HG02970 (cell line): ENCODE data around the gene OR1J1.

ENCODE experiments used
- ATAC-seq: cut with Tn5 transposase; IDR thresholded peaks from one replicate; pipeline ENCODE4 v1.9.1; 2021; ENCODE audit warnings: mild to moderate bottlenecking, moderate library complexity, moderate number of reproducible peaks; ENCODE audit not compliant: unreplicated experiment, low FRiP score

The OR1J1 gene, protein sequence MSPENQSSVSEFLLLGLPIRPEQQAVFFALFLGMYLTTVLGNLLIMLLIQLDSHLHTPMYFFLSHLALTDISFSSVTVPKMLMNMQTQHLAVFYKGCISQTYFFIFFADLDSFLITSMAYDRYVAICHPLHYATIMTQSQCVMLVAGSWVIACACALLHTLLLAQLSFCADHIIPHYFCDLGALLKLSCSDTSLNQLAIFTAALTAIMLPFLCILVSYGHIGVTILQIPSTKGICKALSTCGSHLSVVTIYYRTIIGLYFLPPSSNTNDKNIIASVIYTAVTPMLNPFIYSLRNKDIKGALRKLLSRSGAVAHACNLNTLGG

DNA sequence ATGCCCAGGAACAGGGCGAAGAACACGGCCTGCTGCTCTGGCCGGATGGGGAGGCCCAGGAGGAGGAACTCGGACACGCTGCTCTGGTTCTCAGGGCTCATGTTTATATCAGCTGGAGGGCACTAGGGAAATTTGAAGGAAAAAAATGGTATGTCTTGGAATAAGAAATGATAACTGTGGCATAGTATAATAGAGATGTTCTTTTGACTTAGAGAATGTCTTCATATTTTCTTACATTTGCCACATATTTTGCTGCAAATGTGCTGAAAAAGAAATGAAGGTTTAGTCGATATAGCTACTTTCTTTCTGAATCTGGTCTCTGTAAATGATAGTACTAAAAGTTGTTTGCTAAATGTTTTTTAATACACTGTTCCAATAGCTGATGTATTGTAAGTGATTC is at the start of gene OR1J1:
OR1J1 (minus strand) TSS at position 101 of the 400 bp plus-strand sequence; CDS start at position 101, 0 bp downstream.
- ATAC-seq = no peak

DNA sequence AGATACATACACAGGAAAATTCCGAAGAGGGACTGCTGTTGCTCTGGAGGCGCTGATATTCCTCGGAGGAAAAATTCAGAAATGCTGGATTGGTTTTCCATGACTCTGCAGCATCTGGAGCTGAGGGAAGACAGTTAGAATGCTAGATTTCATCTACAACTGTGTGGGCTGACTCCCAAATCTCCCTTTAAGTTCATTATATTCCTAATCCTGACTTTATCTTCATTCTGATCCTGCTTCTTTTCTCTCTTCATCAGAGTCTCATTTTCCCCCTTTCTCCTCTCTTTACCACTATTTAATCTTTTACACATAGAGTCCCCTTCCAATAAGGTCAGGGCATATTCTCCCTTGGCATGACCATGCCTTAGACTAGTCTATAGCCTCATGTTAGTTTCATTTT is 49.5 kb upstream of the OR1J1 start, which contains the start of gene OR1N1:
OR1N1 (minus strand) TSS at position 101 of the 400 bp plus-strand sequence; CDS start at position 101, 0 bp downstream.
- no peak for ATAC-seq

- no peak for ATAC-seq
These were observed 48.9 kb upstream of the OR1J1 start for GRCh38 chr9:122526602-122527001.

GRCh38 chr9:122519376-122519775 is 41.6 kb upstream of the OR1J1 start:
- no peak for ATAC-seq

GRCh38 chr9:122518841-122519240 is 41.1 kb upstream of the OR1J1 start, which contains the start of gene OR1J4:
OR1J4 (plus strand) TSS chr9:122519141; CDS start chr9:122519141, 0 bp downstream.
- ATAC-seq = no peak

DNA sequence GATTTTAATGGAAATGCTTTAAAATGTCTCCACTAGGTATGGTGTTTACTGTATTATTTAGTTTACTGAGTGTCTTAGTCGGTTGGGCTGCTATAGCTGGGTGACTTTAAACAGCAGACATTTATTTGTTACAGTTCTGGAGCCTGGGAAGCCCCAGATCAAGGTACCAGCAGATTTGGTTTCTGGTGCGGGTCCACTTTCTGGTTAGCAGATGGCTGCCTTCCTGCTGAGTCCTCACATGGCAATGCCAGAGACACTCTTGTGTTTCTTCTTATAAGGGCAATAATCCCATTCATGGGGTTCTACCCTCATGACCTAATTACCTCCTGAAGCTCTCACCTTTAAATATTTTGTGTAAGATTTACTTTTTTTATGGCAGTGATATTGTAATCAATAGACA is 40.5 kb upstream of the OR1J1 start:
- no peak for ATAC-seq

GRCh38 chr9:122510502-122510901 is 32.8 kb upstream of the OR1J1 start, which contains the start of gene OR1J2:
OR1J2 (plus strand) TSS chr9:122510802; CDS start chr9:122510802, 0 bp downstream.
- ATAC-seq = no peak

DNA sequence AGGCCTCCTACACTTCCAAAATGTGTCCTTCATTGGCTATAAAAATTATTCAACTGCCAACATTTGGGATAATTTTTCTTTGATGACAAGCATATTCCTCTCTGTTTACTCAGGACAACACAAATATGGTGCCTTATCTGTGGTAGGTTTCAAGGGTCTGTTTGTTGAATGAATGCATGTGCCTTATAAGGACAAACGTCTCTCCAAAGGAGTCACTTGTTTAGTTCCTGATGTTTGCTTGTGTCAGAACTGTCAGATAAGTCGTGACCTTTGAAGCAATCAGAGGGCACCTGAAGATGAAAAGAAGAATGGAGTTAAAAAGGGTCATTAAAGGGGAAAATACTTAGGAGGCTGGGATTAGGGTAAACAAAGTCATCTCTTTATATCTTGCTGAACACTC is 29.2 kb upstream of the OR1J1 start:
- no peak for ATAC-seq

GRCh38 chr9:122498883-122499288 is 21.2 kb upstream of the OR1J1 start:
- ATAC-seq = no peak

GRCh38 chr9:122479062-122479461 is 1.3 kb upstream of the OR1J1 start:
- ATAC-seq = no peak

DNA sequence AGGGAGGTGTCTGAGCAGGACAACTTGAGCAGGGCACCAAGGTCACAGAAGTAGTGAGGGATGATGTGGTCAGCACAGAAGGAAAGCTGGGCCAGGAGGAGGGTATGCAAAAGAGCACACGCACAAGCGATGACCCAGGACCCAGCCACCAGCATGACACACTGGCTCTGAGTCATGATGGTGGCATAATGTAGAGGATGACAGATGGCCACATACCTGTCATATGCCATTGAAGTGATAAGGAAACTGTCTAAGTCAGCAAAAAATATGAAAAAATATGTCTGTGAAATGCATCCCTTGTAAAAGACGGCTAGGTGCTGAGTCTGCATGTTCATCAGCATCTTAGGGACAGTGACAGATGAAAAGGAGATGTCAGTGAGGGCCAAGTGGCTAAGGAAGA is 380 bp downstream of the OR1J1 start:
- no peak for ATAC-seq

DNA sequence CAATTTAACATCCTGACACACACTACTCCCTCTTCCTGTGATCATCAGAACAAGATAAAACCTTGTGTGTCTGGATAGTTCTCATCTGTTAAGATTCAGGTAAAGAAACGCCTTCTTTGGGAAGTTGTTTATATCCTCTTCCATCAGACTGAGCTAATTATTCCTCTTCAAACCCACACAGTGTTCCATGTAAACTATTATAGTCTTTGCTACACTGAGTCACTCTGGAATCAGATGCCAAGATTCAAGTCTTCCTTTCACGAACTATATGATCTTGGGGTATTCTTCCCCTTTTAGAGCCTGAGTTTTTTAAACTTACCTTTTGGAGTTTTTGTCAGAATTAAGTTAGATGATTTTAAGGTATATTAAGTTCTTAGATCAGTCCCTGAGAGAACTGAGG is 2.0 kb downstream of the OR1J1 start:
- ATAC-seq = no peak

DNA sequence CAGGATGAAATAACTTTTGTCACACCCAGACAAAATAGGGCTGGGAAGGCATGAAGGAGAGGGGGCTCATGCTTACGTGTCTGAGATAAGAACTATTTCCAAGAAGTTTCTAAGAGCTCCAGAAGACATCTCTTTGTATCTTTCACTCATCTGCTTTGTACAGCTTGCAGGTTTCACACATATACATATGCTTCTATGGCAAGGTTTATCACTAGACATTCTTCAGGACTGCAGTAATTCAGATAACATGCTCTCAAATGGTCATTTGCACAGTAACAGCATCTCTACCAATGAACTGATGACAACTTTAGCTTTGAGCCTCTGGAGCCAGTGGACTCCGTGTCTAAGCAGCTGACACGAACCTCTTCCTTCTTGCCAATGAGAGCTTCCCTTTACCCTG is 3.2 kb downstream of the OR1J1 start:
- no peak for ATAC-seq

DNA sequence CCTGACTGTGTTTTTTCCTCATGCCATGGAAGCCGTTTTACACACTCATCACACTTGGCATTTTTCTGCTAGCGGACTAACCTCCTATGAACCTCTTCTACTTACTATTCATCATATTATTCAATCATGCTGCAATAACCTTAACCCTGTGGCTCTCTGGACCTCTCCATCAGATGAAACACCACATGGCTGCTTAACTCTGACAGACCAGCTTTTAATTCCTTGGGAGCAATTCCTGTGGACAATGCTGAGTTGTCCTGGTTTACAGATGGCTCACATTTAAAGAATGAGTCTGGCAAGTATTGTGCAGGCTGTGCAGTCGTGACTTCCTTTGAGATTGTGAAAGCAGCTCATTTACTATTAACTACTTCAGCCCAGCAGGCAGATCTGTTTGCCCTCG is 9.0 kb downstream of the OR1J1 start:
- ATAC-seq = no peak

DNA sequence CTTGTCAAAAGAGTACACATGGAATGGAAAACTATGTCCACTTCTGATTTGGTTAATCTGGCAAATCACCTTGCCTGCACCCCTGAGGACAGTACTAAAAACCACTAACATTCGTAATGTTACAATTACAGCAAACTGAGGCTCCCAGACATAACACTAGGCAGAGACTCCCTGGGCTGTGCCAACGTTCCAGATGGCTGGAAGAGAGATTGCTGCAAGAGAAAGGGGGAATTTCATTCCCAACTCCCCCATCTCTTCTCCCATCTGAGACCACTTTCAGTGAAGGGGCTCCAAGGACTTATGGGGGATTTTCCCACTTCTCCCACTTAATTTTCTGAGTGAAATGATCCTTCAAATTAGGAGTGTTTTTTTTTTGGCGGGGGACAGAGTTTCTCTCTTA is 11.3 kb downstream of the OR1J1 start:
- no peak for ATAC-seq

DNA sequence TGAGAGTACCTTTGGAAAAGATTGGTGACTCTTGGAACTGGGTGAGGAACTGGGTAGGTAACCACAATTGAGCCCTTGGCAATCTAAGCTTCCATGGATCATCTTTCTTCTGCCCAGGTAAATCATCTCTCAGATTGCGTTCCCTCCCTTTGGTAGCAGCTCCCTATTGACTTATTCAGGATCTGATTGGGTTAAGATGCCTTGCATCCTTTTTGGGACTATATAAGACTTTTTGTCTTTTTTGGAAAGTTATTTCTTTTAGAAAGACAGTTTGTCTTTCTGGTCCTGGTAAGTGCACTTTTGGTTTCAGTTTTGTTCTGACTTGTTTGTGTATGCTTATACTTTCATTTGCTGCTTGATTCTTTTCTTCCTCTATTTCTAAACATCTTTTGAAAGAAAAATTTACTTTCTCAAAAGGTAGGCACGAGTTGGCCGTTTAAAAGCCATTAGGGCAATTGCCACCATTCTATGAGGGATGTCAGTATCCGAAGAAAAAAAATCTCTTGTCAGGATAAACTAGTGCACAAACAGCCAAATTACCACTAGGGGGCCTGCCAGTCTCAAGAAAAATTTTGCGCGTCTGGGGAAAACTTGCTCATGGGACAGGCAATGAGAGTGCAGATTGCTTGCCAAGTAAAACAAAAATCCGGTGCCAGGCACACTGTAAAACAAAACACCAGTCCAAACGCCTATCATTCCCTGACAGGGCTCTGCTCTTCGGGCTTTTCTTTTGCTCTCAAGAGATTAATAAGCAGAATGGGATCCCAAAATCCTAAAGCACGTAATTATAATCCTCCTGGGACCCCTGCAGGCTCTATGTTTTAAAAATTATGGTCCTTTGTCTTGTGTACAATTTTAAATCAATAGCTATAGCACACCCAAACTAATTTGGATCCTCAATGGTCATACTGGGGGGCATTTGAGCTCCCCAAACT is 12.8 kb downstream of the OR1J1 start:
- ATAC-seq = peak; percentile 83

GRCh38 chr9:122463828-122464632 is 13.7 kb downstream of the OR1J1 start:
- no peak for ATAC-seq

- no peak for ATAC-seq
These were observed 19.9 kb downstream of the OR1J1 start for GRCh38 chr9:122457787-122458186.

DNA sequence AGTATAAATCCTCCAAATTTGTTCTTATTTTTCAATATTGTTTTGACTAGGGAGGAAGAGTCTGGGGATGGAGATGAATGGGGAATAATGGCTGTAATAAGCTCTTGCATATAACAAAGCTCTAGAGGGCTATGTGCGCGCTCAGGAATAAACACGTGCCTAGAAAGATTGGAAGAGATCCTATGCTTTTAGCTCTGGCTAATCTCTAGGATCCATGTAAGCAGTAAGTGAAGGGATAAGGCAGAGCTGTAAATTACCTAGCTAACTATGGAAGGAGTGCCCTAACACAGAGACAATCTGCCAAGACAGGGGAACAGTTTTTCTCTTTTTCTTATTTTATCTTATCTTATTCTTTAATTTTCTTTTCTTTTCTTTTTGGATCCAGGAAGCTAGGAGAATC is 21.6 kb downstream of the OR1J1 start:
- no peak for ATAC-seq

DNA sequence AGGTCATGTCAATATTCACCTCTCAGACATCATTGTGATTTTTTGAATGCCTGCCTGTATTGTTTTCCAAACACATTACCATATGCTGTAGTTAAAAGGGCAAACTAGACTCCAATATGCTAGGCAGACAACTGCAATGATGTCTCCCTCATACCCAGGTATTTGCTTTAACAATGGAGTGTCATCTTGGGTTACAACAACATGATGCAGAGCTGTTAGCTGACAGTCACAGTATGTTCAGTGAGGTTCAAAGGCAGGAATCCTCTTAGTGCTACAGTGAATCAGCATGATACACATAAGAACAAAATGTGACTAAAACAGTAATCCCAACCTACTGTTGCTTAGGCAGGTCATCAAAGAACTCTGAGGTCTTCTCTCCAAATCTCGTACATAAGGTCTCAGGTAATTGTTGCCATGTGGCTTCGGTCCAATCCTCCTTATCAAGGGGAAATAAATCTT is 24.0 kb downstream of the OR1J1 start:
- no peak for ATAC-seq
